ENCODE data around the gene IMMP1L. TPM values are rescaled to one million over a fixed set of nuclear protein-coding genes. Genes with fewer than 3 reads are reported as not detected.

IMMP1L gene
- total RNA-seq, 1 experiment from 2014 or later, result 42.7 TPM

DNA sequence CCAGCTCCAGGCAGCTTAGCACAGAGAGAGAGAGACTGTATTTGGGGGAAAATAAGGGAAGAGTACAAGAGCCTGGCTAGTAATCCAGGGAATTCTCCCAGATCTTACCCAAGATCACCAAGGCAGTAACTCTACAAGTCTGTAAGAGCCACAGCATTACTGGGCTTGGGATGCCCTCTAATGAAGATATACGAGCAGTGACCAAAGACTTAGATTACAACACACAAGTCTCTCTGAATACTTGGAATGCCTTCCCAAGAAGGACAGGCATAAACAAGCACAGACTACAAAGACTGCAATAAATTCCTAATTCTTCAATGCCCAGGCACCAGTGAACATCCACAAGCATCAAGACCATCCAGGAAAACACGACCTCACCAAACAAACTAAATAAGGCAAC lies 122.0 kb downstream of the IMMP1L start:
- no peak for DNase-seq (ENCODE audit: low read depth)

DNA sequence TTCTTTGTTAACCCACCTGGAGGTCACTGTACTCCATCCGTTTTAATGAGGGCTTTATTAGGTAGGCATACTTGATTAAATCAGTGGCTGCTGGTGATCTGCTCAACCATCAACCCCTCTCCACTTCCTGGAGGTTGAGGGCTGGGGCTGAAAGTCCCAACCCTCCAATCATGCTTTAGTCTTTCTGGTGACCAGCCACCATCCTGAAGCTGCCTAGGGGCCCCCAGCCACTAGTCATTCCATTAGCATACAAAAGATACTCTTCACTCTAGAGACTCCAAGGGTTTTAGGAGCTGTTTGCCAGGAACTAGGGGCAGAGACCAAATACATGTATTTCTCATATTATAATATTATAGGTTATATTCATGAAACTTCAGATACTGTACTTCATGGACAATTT lies 126.3 kb downstream of the IMMP1L start:
- no peak for DNase-seq (ENCODE audit: low read depth)

Other genes starting within 250 kb of the IMMP1L start
- gene DCDC1, start 139.9 kb downstream of the IMMP1L start, total RNA-seq (2014; rRNA removed; shearing (Covaris generic)), result 0.34 and 0.66 TPM in 2 replicates
- 11.4 and 18.4 TPM in 2 replicates for gene DNAJC24, start 139.8 kb downstream of the IMMP1L start, total RNA-seq (2014; rRNA removed; shearing (Covaris generic))
- gene ELP4, start 145 bp upstream of the IMMP1L start, total RNA-seq (2014; rRNA removed; shearing (Covaris generic)), result 60.0 and 93.0 TPM in 2 replicates

Measured in M059J (cell line).